HG02981 (cell line): Measurements from ENCODE around the gene HIKESHI.

ENCODE experiments used
- ATAC-seq: cut with Tn5 transposase; IDR thresholded peaks from one replicate; pipeline ENCODE4 v1.9.1; 2021; ENCODE audit warnings: mild to moderate bottlenecking, moderate library complexity; ENCODE audit not compliant: unreplicated experiment

Gene HIKESHI

DNA sequence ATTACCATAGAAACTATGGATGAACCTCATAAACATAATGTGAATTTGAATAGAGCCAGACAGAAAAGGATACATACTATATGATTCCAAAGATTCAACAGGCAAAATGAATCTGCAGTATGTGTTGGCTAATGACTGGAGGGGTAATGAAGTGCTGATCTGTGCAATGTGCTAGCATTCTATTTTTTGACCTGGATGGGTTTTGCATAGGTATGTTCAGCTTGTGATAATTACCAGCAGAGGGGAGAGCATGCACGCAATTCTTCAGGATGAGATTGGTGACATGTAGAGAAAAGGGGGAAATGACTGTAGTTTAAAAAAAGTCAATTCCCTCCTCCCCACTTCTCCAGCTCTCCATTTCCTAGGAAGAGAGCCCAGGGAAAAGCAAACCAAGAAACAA lies 72.0 kb downstream of the HIKESHI start:
- ATAC-seq = no peak

DNA sequence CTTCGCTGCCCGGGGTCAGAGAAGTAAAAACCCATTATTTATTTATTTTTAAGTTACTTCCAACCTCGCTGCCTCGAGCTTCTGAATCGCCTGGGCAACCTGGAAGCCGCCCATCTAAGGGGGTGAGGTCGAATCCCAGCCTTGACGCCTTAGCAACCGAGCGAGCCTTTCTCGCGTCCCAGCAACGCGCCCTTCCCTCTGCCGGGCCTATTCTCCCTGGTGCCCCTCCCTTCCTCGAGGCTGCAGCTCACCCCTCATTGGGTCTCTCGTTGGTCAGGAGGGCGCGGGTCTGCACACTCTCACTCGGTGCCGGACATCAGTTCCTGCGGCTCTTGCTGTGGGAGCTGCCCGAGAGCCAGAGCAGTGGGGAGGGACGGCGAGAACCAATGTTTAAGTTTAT lies 72.5 kb downstream of the HIKESHI start, which contains the start of gene CCDC81:
Gene CCDC81, plus strand, starts transcription at position 302 of the 400 bp plus-strand sequence. CDS start 277 bp downstream, outside the sequence.
- no peak for ATAC-seq

DNA sequence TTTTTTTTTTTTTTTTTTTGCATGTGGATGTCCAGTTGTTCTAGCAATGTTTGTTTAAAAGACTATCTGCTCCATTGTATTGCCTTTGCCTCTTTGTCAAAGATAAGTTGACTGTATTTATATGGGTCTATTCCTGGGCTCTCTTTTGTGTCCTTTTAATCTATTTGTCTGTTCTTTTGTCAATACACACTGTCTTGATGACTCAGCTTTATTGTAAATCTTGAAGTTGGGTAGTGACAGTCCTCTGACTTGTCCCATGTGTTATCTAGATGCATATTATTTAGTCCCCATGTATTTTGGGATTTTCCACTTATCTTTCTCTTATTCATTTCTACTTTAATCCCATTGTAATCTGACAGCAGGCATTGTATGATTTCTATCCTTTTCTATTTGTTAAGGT lies 75.9 kb downstream of the HIKESHI start:
- ATAC-seq = no peak

DNA sequence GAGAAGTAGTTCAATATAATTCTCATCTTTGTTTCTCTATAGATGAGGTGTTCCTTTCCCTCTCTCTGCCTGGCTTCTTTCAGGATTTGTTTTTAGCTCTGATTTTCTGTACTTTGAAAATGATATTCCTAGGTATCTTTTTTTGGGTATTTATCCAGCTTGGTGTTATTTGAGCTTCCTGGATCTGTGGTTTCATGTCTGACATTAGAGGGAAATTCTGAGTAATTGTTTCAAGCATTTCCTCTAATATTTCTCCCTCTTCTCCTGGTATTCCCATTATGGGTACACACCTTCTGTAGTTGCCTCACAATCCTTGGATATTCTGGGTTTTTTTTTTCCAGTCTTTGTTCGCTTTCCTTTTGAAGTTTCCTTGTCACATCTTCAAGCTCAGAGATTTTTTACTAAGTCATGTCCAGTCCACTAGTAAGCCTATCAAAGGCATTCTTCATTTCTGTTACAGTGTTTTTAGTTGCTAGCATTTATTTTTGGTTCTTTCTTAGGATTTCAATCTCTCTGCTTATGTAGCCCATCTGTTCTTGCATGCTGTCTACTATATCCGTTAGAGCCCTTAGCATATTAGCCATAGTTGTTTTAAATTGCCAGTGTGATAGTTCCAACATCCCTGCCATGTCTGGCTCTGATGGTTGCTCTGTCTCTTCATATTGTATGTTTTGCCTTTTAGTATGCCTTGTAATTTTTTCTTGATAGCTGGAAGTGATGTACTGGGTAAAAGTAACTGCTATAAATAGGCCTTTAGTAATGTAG lies 78.4 kb downstream of the HIKESHI start:
- ATAC-seq = no peak

GRCh38 chr11:86383041-86383955 lies 81.3 kb downstream of the HIKESHI start:
- ATAC-seq = no peak

GRCh38 chr11:86386283-86386682 lies 84.2 kb downstream of the HIKESHI start:
- no peak for ATAC-seq

DNA sequence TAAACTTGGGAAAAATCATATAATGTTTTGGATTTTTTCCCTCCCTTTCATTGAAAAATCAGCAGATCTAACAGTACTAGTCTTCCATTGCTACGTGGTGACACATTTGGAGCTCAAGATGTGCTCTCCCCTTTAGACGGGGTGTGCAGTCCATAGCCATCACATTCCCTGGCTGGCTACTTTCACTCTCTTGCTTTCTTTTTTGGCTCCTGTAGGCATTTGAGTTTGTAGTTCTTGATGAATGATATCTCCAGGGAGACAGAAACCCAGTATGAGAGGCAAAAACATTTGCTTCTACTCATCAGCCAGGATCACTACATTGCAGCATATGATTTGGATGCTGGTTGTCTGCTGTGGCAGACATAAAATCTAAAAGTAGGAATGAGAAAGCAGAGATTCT lies 84.7 kb downstream of the HIKESHI start:
- ATAC-seq = no peak

GRCh38 chr11:86388198-86388597 lies 86.2 kb downstream of the HIKESHI start:
- ATAC-seq = no peak

DNA sequence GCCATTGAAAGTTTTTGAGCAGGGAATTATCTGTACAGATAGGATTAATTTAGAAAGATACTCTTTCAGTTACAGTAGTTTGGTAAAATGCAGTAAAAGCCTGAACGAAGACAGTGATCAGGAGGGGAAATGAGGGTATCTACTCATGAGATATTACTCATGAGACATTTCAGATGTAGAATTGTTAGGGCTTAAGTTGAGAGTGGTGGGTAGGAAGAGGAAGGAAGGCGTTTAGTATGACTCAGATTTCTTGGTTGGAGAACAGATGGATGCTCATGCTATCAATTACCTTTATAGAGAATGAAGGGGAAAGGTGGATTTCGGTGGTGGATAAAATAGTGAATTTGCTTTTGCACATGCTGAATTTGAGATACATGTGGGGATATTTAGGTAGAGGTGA lies 88.4 kb downstream of the HIKESHI start:
- ATAC-seq = no peak

GRCh38 chr11:86395061-86395551 lies 93.1 kb downstream of the HIKESHI start:
- no peak for ATAC-seq
